Natural killer cell (primary cell): ENCODE results near the gene IRF2BPL. TPM values are rescaled to one million over a fixed set of nuclear protein-coding genes. Genes with fewer than 3 reads are reported as not detected.

Source experiments
- ATAC-seq, 3 donors: fragments of 150-1000 bp in 2 of 3; fragments of 200-7000 bp in 1 of 3; cut with Tn5 transposase; 1 replicate in 1 of 3; 2 replicates in 2 of 3; pipeline ENCODE4 v1.10.0; 2021; ENCODE audit warnings: mild to moderate bottlenecking in 2 of 3, moderate library complexity in 2 of 3
- DNase-seq, 2 donors: peaks; one replicate each; pipeline versions ENCODE4 v3.0.0 to v3.0.0-alpha.2; 2013 to 2021; ENCODE audit warnings: mixed read lengths in 1 of 2
- H3K27ac ChIP-seq: one replicate; pipeline ENCODE4 v1.5.1; 2013; ENCODE audit warnings: mild to moderate bottlenecking, low read length
- H3K27me3 ChIP-seq: one replicate; pipeline ENCODE4 v1.6.1; 2013; ENCODE audit warnings: low read length; ENCODE audit not compliant: control insufficient read depth, insufficient read depth
- H3K36me3 ChIP-seq: one replicate; pipeline ENCODE4 v1.6.1; 2013; ENCODE audit warnings: low read length; ENCODE audit not compliant: control insufficient read depth, insufficient read depth
- H3K4me1 ChIP-seq: one replicate; pipeline ENCODE4 v1.6.1; 2013; ENCODE audit warnings: low read length; ENCODE audit not compliant: control insufficient read depth, insufficient read depth
- H3K4me3 ChIP-seq: one replicate; pipeline ENCODE4 v1.5.1; 2013; ENCODE audit warnings: low read length
- H3K9me3 ChIP-seq: one replicate; pipeline ENCODE4 v1.6.1; 2013; ENCODE audit warnings: low read length; ENCODE audit not compliant: control insufficient read depth, insufficient read depth
- H3K27ac Mint-ChIP-seq, 2 donors: one replicate each; pipeline ENCODE4 v1.8.0; 2022; ENCODE audit warnings: mild to moderate bottlenecking in 2 of 2, mixed read lengths in 2 of 2, moderate library complexity in 1 of 2
- H3K27me3 Mint-ChIP-seq, 2 donors: one replicate each; pipeline ENCODE4 v1.8.0; 2022; ENCODE audit warnings: low read depth in 2 of 2, mixed read lengths in 2 of 2
- H3K36me3 Mint-ChIP-seq: one replicate; pipeline ENCODE4 v1.8.0; 2022; ENCODE audit warnings: mixed read lengths
- H3K4me1 Mint-ChIP-seq, 2 donors: one replicate each; pipeline ENCODE4 v1.8.0; 2022; ENCODE audit warnings: mixed read lengths in 2 of 2
- H3K4me3 Mint-ChIP-seq: one replicate; pipeline ENCODE4 v1.8.0; 2022; ENCODE audit warnings: mild to moderate bottlenecking, moderate library complexity, mixed read lengths
- H3K9me3 Mint-ChIP-seq, 2 donors: one replicate each; pipeline ENCODE4 v1.8.0; 2022; ENCODE audit warnings: mixed read lengths in 2 of 2
- CTCF ChIP-seq: fragments of 200-600 bp; IDR thresholded peaks from one replicate; pipeline ENCODE4 v1.8.0; 2022; ENCODE audit warnings: antibody characterized with exemption
- WGBS: methylation state at CpG from one replicate; pipeline ENCODE4 v1.1.7; 2013; ENCODE audit warnings: missing lambda C conversion rate; ENCODE audit not compliant: insufficient coverage; 5-methylcytosine and 5-hydroxymethylcytosine counted together
- intact Hi-C: fragments of 100-400 bp; cut with micrococcal nuclease; formaldehyde crosslinking; loops from one replicate; pipeline ENCODE4 v1.14.2; 2022
- total RNA-seq, 4 donors: library from RNA; stranded (reverse); fragments of 120-200 nt in 1 of 4; gene quantifications; one replicate each; pipeline versions ENCODE4 v1.2.3 to v1.2.4, GENCODE V29; 2013 to 2022

IRF2BPL gene
- total RNA-seq, 3 donors from 2014 or later (not counting 1 experiment from before 2014, with no cell fraction given) = 39.3 to 46.5 (median 46.3) TPM

GRCh38 chr14:77035267-77035666, 6.8 kb upstream of the IRF2BPL start:
- no peaks in the 10 kb centered on the region for H3K27me3 Mint-ChIP-seq
- H3K36me3 ChIP-seq = no peaks in the 10 kb centered on the region
- no peaks in the 10 kb centered on the region for H3K36me3 Mint-ChIP-seq
- H3K27ac ChIP-seq = no peak overlapping the region
- peaks cover 74 to 82% of the 10 kb centered on the region in 2 donors for H3K4me1 Mint-ChIP-seq
- ATAC-seq (no peak), DNase-seq (no peak)
- H3K27ac Mint-ChIP-seq = peak overlapping the region; percentile 97 to 99
- TF ChIP-seq CTCF = no peak
- no peak overlapping the region for H3K4me3 ChIP-seq
- H3K4me3 Mint-ChIP-seq = peak overlapping the region; percentile 59
- no peaks in the 10 kb centered on the region for H3K9me3 Mint-ChIP-seq
- WGBS = 100% methylated on average over 2 of the region's 4 CpGs
- H3K27me3 ChIP-seq = no peaks in the 10 kb centered on the region
- H3K4me1 ChIP-seq = peaks cover 63% of the 10 kb centered on the region
- no peaks in the 10 kb centered on the region for H3K9me3 ChIP-seq
- intact Hi-C loops = loop anchor here (5.0 kb wide), 1 partner anchor 268 kb away; no protein-coding TSS in a partner anchor

GRCh38 chr14:77033622-77034589, 5.4 kb upstream of the IRF2BPL start:
- H3K27me3 Mint-ChIP-seq = no peaks in the 10 kb centered on the region
- peak; percentile 85 to 92 for DNase-seq
- H3K36me3 Mint-ChIP-seq = no peaks in the 10 kb centered on the region
- intact Hi-C loops = no loop called here
- H3K4me1 Mint-ChIP-seq = peaks cover 68 to 73% of the 10 kb centered on the region in 2 donors
- no peaks in the 10 kb centered on the region for H3K9me3 Mint-ChIP-seq
- no peaks in the 10 kb centered on the region for H3K9me3 ChIP-seq
- H3K4me1 ChIP-seq = peaks cover 59% of the 10 kb centered on the region
- H3K36me3 ChIP-seq = no peaks in the 10 kb centered on the region
- 2% methylated on average over 34 of the region's 37 CpGs for WGBS
- H3K27ac ChIP-seq = peak overlapping the region; percentile 97
- peak overlapping the region; percentile 97 to 99 for H3K27ac Mint-ChIP-seq
- peak; percentile 72 to 89 (median 83) for ATAC-seq
- no peaks in the 10 kb centered on the region for H3K27me3 ChIP-seq
- no peak for TF ChIP-seq CTCF
- H3K4me3 ChIP-seq = peak overlapping the region; percentile 56
- peak overlapping the region; percentile 93 for H3K4me3 Mint-ChIP-seq

GRCh38 chr14:77032844-77033621, 4.5 kb upstream of the IRF2BPL start:
- intact Hi-C loops = loop anchor here (1.0 kb wide), 1 partner anchor 7 kb away; no protein-coding TSS in a partner anchor
- Histone ChIP-seq H3K4me3 (peak overlapping the region; percentile 56), H3K27me3 (no peaks in the 10 kb centered on the region), H3K36me3 (no peaks in the 10 kb centered on the region), H3K9me3 (no peaks in the 10 kb centered on the region), H3K27ac (peak overlapping the region; percentile 97), H3K4me1 (peaks cover 53% of the 10 kb centered on the region)
- H3K27me3 Mint-ChIP-seq = no peaks in the 10 kb centered on the region
- H3K9me3 Mint-ChIP-seq = no peaks in the 10 kb centered on the region
- H3K4me1 Mint-ChIP-seq = peaks cover 64 to 70% of the 10 kb centered on the region in 2 donors
- H3K4me3 Mint-ChIP-seq = peak overlapping the region; percentile 93
- 8% methylated on average over 50 of the region's 50 CpGs for WGBS
- peak overlapping the region; percentile 97 to 99 for H3K27ac Mint-ChIP-seq
- no peaks in the 10 kb centered on the region for H3K36me3 Mint-ChIP-seq
- TF ChIP-seq CTCF = no peak
- peak; percentile 75 to 88 for DNase-seq
- peak; percentile 46 to 49 (median 47) for ATAC-seq
